ENCODE measurements around the gene CCDC190. TPM values are rescaled to one million over a fixed set of nuclear protein-coding genes. Genes with fewer than 3 reads are reported as not detected.

Gene CCDC190, protein sequence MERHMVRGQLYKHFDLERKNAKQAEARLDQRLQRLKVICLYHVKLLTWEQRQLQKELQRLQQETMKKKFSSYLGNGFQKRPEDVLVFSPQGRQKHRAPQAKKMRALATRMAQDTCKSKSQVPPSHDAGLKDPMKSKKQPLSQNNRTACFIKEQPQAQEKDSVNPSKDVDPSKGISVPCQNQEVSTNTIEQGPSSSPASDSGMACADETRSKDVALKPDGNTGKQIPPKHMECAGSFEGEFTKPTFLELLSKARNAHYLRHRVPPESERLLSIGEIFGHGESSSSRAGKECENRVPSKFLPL
- not detected for total RNA-seq

DNA sequence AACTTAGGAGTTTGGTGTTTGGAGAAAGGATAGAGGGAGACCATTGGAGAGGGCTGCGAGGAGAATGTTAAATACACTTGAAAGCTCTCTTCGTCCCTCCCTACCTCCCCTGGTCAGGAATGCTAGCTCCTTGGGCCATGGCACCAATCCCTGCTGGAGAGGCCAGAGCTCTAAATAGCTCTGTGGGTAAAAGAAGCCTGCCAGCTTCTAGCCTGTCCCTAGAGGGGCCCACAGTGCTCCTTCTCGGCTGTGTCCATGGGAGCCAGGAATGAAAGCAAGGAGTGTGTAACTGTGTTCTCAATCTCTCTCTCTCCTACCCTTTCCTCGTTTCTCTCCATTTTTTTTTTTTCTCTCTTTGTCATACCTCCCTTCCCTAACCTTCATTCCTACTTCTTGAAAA is at the start of gene CCDC190:
Gene CCDC190, minus strand, starts transcription at position 75 of the 400 bp plus-strand sequence. CDS start 1,529 bp downstream, outside the sequence.
- TF ChIP-seq, protein P1, sequence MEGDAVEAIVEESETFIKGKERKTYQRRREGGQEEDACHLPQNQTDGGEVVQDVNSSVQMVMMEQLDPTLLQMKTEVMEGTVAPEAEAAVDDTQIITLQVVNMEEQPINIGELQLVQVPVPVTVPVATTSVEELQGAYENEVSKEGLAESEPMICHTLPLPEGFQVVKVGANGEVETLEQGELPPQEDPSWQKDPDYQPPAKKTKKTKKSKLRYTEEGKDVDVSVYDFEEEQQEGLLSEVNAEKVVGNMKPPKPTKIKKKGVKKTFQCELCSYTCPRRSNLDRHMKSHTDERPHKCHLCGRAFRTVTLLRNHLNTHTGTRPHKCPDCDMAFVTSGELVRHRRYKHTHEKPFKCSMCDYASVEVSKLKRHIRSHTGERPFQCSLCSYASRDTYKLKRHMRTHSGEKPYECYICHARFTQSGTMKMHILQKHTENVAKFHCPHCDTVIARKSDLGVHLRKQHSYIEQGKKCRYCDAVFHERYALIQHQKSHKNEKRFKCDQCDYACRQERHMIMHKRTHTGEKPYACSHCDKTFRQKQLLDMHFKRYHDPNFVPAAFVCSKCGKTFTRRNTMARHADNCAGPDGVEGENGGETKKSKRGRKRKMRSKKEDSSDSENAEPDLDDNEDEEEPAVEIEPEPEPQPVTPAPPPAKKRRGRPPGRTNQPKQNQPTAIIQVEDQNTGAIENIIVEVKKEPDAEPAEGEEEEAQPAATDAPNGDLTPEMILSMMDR (IDR thresholded peaks at IDR 0.05; ENCODE audit: low read depth): no peak

DNA sequence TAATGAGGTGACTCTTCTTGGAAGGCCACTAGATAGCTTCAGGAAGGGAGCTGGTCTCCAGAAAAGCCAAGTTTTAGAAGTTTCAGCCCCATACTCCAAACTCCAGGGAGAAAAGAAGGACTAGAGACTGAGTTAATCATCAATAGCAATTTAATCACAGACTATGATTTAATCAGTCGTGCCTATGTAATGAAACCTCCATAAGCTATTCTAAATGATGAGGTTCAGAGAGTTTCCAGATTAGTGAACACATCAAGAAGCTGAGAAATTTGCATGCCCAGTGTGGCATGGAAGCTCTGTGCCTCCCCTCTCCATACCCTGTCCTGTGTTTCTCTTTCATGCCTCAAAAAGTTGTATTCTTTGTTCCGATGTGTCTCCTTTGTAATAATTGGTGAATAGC is 49.2 kb upstream of the CCDC190 start:
- TF ChIP-seq, protein P1 (IDR thresholded peaks at IDR 0.05; ENCODE audit: low read depth): no peak

DNA sequence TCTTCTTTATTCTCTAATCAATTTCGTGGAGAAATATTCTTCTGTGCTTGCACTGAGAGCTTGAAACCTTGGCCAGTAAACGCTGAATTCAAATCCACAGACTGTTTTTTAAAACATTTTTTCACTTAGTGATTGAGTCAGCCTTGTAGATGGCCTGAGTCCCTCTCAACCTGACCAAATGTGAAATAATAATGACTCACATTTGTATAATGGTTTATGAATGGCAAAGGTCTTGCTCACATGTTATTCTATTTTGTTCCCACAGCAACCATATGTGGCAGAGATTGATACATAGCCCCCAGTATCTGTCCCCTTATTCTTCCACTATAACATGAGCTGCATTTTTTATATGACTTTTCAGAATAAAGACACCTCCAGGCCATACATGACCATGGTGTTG is 47.8 kb upstream of the CCDC190 start:
- TF ChIP-seq, protein P1 (IDR thresholded peaks at IDR 0.05; ENCODE audit: low read depth): no peak

DNA sequence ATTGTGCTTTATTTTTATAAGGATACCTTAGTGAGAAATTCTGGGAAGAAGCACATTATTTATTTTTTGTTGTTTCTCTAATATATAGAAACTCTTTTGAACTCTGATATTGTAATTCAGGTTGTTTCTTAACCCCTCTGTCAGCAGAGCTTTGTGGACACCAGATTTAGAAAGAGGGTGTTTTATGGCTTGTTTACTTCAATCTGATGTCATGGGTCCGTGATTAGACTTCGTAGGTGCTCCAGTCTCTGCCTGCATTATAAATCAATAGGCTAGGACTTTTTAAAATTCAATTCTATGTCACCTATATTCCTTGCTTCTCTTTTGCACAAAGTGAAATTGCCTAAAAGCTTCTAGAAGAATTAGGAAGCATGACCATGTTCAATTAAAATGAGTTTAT is 47.3 kb upstream of the CCDC190 start:
- TF ChIP-seq, protein P1 (IDR thresholded peaks at IDR 0.05; ENCODE audit: low read depth): no peak

DNA sequence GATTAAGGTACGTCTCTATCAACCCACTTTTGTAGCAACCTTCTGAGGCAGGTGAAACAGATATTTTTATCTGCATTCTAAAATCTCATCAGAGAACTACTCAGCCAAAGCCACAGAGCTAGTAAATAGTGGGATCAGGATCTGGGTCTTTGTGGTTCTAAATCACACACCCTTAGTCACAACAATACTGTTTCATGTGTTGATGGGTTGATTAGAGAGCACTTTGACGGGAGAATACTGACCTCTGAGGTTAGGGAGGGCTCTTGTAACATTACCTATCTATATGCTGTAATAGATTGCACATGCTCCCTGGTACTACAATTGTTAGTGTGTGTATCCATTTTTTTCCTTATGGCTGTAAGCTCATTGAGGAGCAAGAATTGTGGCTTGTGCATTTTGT is 45.5 kb upstream of the CCDC190 start:
- TF ChIP-seq, protein P1 (IDR thresholded peaks at IDR 0.05; ENCODE audit: low read depth): no peak

DNA sequence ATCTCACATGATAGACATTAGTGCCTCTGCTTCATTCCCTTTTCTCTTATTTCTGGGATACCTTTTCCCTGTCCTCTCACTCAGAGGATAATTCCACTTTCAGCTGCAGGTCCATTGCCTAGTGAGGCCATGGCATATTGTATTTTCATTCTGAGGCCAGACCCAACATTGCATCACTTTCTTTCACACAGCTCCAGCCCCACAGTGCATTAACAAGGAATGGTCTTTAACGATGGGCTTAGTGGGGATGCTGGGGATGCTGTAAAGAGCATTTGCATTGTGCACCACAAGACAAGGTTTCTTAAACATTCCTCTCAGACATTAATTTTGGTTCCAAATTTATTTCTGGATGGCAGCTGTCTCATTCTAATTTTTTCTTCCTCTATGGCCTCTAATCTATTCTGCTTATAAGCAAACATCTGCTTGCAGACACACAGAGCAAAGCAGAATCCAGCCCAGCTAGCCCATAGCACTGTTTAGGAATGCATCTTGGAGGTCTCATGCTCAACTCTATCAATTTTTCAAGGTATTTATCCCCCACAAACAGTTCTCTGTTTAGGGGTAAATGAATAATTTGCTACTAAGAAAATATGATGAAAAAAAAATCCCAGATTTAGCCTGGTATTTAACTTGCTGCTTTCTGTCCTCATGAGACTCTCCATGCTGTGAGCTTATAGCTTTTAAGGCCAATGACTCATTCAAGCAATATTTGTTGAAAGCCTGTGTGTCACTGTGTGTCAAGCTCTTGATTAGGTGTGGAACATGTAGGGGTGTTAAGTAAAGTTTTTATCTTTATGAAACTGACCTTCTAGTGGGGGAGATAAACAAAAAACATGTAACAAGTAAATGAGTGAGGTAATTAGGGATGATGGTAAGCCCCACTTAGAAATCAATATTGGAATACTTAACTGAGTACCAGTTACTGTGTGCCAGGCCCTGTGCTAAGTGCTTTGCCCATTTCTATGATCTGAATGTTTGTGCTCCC is 44.5 kb upstream of the CCDC190 start:
- TF ChIP-seq, protein P1 (IDR thresholded peaks at IDR 0.05; ENCODE audit: low read depth): no peak

DNA sequence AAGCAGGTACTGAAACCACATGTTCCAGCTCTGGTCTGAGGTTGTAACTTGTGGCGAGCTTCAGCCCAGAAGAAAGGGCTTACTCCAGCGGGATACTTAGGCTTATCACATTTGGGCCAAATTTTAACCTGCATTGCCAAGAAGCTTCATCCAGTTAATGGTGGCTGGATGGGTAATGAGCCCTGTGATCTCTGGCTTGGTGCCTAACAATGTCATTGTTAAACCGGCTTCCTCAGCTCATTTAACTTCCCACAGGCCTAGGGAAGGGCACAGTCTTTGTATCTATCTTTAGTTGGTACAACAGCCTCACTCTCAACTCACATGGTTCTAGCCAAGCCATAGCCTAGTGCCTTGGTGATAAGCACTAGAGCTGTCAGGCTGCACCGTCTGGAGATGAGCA is 43.6 kb upstream of the CCDC190 start:
- TF ChIP-seq, protein P1 (IDR thresholded peaks at IDR 0.05; ENCODE audit: low read depth): no peak
